ENCODE results near the gene PUS7L.

Gene PUS7L

GRCh38 chr12:43763769-43764168 lies 5.2 kb upstream of the PUS7L start:
- POLR2A ChIA-PET: no interaction called here
- Histone ChIP-seq H3K27ac (ENCODE audit: extremely low read depth, low read depth, low read length) (no peak overlapping the region), H3K9me3 (ENCODE audit: control insufficient read depth, insufficient read depth, low read depth, low read length) (no peaks in the 10 kb centered on the region), H3K4me1 (ENCODE audit: control insufficient read depth, insufficient read depth, low read length) (0 out of 2 replicates have a peak, but pooled peaks cover 2% of the 10 kb centered on the region), H3K36me3 (ENCODE audit: control insufficient read depth in 2 of 2, insufficient read depth in 1 of 2, low read length in 2 of 2) (no peaks in the 10 kb centered on the region), H3K4me3 (ENCODE audit: low read depth, low read length) (no peak overlapping the region)
- CTCF ChIA-PET: no interaction called here
- TF ChIP-seq ZBTB8A (tag by site-specific recombination; IDR thresholded peaks at IDR 0.05) (no peak), ZNF184 (tag by site-specific recombination; IDR thresholded peaks at IDR 0.05) (no peak), ZNF626 (tag by site-specific recombination; IDR thresholded peaks at IDR 0.05) (no peak), ZNF324 (tag by site-specific recombination; IDR thresholded peaks at IDR 0.05) (no peak), PATZ1 (tag by site-specific recombination; IDR thresholded peaks at IDR 0.05) (no peak)

GRCh38 chr12:43762596-43762995 lies 4.0 kb upstream of the PUS7L start:
- no peak overlapping the region for H3K4me3 ChIP-seq (ENCODE audit: low read depth, low read length)
- ChIA-PET CTCF (interaction anchor here (0.5 to 1.7 kb wide), 3 partner anchors 13 to 120 kb away, joined by 3 to 7 read pairs (median 4); no protein-coding TSS in a partner anchor), POLR2A (no interaction called here)
- H3K4me1 ChIP-seq (ENCODE audit: control insufficient read depth, insufficient read depth, low read length): 0 out of 2 replicates have a peak, but pooled peaks cover 2% of the 10 kb centered on the region
- no peaks in the 10 kb centered on the region for H3K36me3 ChIP-seq (ENCODE audit: control insufficient read depth in 2 of 2, insufficient read depth in 1 of 2, low read length in 2 of 2)
- no peaks in the 10 kb centered on the region for H3K9me3 ChIP-seq (ENCODE audit: control insufficient read depth, insufficient read depth, low read depth, low read length)
- H3K27ac ChIP-seq (ENCODE audit: extremely low read depth, low read depth, low read length): no peak overlapping the region
- TF ChIP-seq ZNF280C (tag by site-specific recombination; IDR thresholded peaks at IDR 0.05): no peak
- TF ChIP-seq ZNF366 (tag by site-specific recombination; conservative IDR thresholded peaks at IDR 0.05): no peak
- TF ChIP-seq ZBTB11 (tag by site-specific recombination; conservative IDR thresholded peaks at IDR 0.05; ENCODE audit: low read depth): no peak
- no peak for TF ChIP-seq ZNF747 (tag by site-specific recombination; IDR thresholded peaks at IDR 0.05)
- TF ChIP-seq ZNF626 (tag by site-specific recombination; IDR thresholded peaks at IDR 0.05): no peak
- no peak for TF ChIP-seq ZNF341 (tag by site-specific recombination; IDR thresholded peaks at IDR 0.05; ENCODE audit: low read depth)
- no peak for TF ChIP-seq ZBTB48 (tag by site-specific recombination; IDR thresholded peaks at IDR 0.05)
- TF ChIP-seq HOXA7 (CRISPR knock-in tag; IDR thresholded peaks at IDR 0.05; ENCODE audit: borderline replicate concordance): no peak
- no peak for TF ChIP-seq REST (tag by site-specific recombination; IDR thresholded peaks at IDR 0.05)
- TF ChIP-seq ZNF239 (tag by site-specific recombination; IDR thresholded peaks at IDR 0.05): no peak
- no peak for TF ChIP-seq ZNF658 (tag by site-specific recombination; IDR thresholded peaks at IDR 0.05)
- TF ChIP-seq ZSCAN23 (tag by site-specific recombination; IDR thresholded peaks at IDR 0.05): no peak
